Measurements from ENCODE around the gene MED22. TPM values are rescaled to one million over a fixed set of nuclear protein-coding genes. Genes with fewer than 3 reads are reported as not detected.

MED22 gene
- total RNA-seq, 1 donor from 2014 or later = 23.4 TPM

GRCh38 chr9:133375116-133375723 lies 27.3 kb upstream of the MED22 start:
- Mint-ChIP-seq H3K4me3 (ENCODE audit: unreplicated experiment) (peak overlapping the region; percentile 94), H3K27ac (ENCODE audit: unreplicated experiment) (peak overlapping the region; percentile 97), H3K9me3 (ENCODE audit: unreplicated experiment) (no peaks in the 10 kb centered on the region), H3K4me1 (ENCODE audit: unreplicated experiment) (peaks cover 40% of the 10 kb centered on the region), H3K36me3 (ENCODE audit: unreplicated experiment) (peaks cover 7% of the 10 kb centered on the region), H3K27me3 (ENCODE audit: unreplicated experiment) (no peaks in the 10 kb centered on the region)
- DNase-seq (ENCODE audit: extremely low spot score, unreplicated experiment) = no peak
- TF ChIP-seq CTCF (IDR thresholded peaks at IDR 0.05) = peak; percentile 29

- peak overlapping the region; percentile 97 for H3K27ac Mint-ChIP-seq (ENCODE audit: unreplicated experiment)
- H3K9me3 Mint-ChIP-seq (ENCODE audit: unreplicated experiment) = no peaks in the 10 kb centered on the region
- peaks cover 9% of the 10 kb centered on the region for H3K36me3 Mint-ChIP-seq (ENCODE audit: unreplicated experiment)
- DNase-seq (ENCODE audit: extremely low spot score, unreplicated experiment) = no peak
- H3K4me1 Mint-ChIP-seq (ENCODE audit: unreplicated experiment) = peaks cover 44% of the 10 kb centered on the region
- no peaks in the 10 kb centered on the region for H3K27me3 Mint-ChIP-seq (ENCODE audit: unreplicated experiment)
- H3K4me3 Mint-ChIP-seq (ENCODE audit: unreplicated experiment) = peak overlapping the region; percentile 94
- TF ChIP-seq CTCF (IDR thresholded peaks at IDR 0.05) = no peak
These were observed 26.7 kb upstream of the MED22 start for GRCh38 chr9:133374612-133375115.

- no peak overlapping the region for H3K27ac Mint-ChIP-seq (ENCODE audit: unreplicated experiment)
These were observed 24.2 kb upstream of the MED22 start for GRCh38 chr9:133372144-133372543.

GRCh38 chr9:133371261-133371711 lies 23.4 kb upstream of the MED22 start:
- Mint-ChIP-seq H3K9me3 (ENCODE audit: unreplicated experiment) (no peaks in the 10 kb centered on the region), H3K36me3 (ENCODE audit: unreplicated experiment) (peaks cover 13% of the 10 kb centered on the region), H3K4me3 (ENCODE audit: unreplicated experiment) (no peak overlapping the region), H3K27ac (ENCODE audit: unreplicated experiment) (peak overlapping the region; percentile 78), H3K4me1 (ENCODE audit: unreplicated experiment) (peaks cover 55% of the 10 kb centered on the region), H3K27me3 (ENCODE audit: unreplicated experiment) (no peaks in the 10 kb centered on the region)
- DNase-seq (ENCODE audit: extremely low spot score, unreplicated experiment) = no peak
- no peak for TF ChIP-seq CTCF (IDR thresholded peaks at IDR 0.05)

More at GRCh38 chr9:133372144-133372543, 24.2 kb upstream of the MED22 start:
- Mint-ChIP-seq H3K4me3 (ENCODE audit: unreplicated experiment) (no peak overlapping the region), H3K27me3 (ENCODE audit: unreplicated experiment) (no peaks in the 10 kb centered on the region), H3K36me3 (ENCODE audit: unreplicated experiment) (peaks cover 12% of the 10 kb centered on the region), H3K4me1 (ENCODE audit: unreplicated experiment) (peaks cover 56% of the 10 kb centered on the region), H3K9me3 (ENCODE audit: unreplicated experiment) (no peaks in the 10 kb centered on the region)
- DNase-seq (ENCODE audit: extremely low spot score, unreplicated experiment) = no peak
- no peak for TF ChIP-seq CTCF (IDR thresholded peaks at IDR 0.05)

- H3K27ac Mint-ChIP-seq (ENCODE audit: unreplicated experiment) = no peak overlapping the region
- H3K4me1 Mint-ChIP-seq (ENCODE audit: unreplicated experiment) = peaks cover 55% of the 10 kb centered on the region
- H3K36me3 Mint-ChIP-seq (ENCODE audit: unreplicated experiment) = peaks cover 19% of the 10 kb centered on the region
- no peaks in the 10 kb centered on the region for H3K9me3 Mint-ChIP-seq (ENCODE audit: unreplicated experiment)
- H3K27me3 Mint-ChIP-seq (ENCODE audit: unreplicated experiment) = no peaks in the 10 kb centered on the region
- TF ChIP-seq CTCF (IDR thresholded peaks at IDR 0.05) = no peak
- DNase-seq (ENCODE audit: extremely low spot score, unreplicated experiment) = no peak
- no peak overlapping the region for H3K4me3 Mint-ChIP-seq (ENCODE audit: unreplicated experiment)
These were observed 22.8 kb upstream of the MED22 start for GRCh38 chr9:133370685-133371084.
